NCI-H2107 treated with DMSO at 0.1 percent for 48 hours (cell line): ENCODE results near the gene TNP2.
A peak's percentile ranks its signal among the peaks of the same experiment; 100 is the strongest.

Source experiments
- DNase-seq: peaks from one replicate; lab custom pipeline; 2025; ENCODE audit not compliant: unreplicated experiment; lab: John Stamatoyannopoulos, UW

The TNP2 gene

DNA sequence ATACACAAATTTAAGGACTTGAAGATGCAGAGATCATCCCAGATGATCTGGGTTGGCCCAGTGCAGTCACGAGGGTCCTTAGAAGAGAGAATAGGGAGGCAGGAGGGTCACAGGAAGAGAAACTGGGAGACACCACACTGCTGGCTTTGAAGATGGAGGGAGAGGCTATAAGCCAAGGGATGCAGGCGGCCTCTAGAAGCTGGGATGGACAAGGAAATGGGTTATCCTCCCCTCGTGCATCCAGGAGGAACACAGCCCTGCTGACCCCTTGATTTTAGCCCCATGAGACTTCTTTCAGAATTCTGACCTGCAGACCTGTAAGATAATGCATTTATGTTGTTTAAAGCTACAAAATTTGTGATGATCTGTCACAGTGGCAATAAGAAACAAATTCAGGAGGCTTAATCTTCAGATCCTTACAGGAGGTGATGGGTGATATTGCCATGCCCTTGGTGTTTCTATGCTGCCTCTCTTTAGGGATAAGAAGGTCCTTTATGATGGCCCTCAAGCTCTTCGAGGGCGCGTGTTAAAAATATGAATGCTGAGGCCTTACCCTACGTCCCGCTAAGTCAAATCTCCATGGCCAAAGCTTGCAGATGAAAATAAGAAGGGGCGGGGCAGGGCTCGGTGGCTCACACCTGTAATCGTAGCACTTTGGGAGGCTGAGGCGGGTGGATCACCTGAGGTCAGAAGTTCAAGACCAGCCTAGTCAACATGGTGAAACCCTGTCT lies 8.6 kb upstream of the TNP2 start:
- no peak for DNase-seq

DNA sequence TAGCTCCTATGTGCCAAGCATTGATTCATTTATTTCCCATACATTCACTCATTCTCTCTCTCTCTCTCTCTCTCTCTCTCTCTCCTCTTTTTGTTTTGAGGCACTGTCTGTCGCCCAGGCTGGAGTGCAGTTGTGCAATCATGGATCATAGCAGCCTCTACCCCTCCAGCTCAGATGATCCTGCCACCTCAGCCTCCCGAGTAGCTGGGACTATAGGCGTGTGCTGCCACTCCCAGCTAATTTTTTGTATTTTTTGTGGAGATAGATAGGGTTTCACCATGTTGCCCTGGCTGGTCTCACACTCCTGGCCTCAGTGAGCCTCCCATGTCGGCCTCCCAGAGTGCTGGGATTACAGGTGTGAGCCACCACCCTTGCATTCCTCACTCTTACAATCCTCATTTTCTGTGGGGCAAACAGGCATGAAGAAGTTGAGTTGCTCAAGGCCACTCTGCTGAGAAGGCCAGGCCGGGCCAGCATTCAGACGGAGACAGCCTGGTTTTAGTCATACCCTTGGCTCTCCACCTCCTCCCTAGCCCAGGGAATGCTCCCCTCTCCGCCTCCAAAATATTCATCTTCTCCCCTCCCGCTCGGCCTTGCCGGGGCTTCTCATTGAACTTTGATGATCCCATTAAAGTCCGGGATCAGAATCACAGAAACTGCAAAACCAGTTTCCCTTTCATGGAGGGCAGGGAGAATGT lies 7.9 kb upstream of the TNP2 start:
- no peak for DNase-seq

DNA sequence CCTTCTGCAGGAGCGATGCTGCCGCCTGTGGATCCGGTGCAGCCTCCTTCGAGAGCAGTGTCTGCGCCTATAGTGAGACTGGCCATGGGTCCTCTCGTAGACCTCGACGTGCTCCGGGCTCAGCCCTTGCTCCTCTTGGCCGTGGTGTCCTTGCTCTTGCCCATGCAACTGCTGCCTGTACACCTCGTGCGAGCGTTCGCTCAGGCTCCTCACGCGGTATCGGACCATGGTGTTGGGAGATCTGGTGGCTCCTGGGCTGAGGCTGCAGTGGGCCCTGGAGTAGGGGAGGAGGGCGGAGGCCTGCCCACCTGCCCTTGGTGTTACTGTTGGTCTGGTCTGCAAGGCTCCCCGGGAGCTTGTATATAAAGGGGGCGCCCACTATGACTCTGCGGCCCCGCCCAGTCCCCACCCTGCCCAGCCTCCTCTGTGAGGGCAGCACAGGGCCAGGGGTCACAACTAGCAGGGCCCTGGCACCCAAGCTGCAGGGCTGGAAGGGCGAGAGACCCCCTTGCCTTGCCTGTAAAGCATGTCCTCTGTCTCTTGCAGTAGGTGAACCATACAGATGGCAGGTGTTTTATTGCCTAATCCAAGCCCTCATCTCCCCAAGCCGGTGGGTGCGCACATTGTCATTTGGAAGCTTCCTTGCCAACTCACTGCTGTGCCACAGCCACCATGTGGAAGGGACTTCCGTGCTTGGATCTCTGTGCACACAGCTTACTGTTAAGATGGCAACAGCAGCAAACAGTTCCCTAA lies 7.2 kb upstream of the TNP2 start, which contains the start of gene PRM2:
Gene PRM2, minus strand, starts transcription at position 338 of the 753 bp plus-strand sequence. Its CDS starts 110 bp downstream, at position 228.
- DNase-seq, result no peak

DNA sequence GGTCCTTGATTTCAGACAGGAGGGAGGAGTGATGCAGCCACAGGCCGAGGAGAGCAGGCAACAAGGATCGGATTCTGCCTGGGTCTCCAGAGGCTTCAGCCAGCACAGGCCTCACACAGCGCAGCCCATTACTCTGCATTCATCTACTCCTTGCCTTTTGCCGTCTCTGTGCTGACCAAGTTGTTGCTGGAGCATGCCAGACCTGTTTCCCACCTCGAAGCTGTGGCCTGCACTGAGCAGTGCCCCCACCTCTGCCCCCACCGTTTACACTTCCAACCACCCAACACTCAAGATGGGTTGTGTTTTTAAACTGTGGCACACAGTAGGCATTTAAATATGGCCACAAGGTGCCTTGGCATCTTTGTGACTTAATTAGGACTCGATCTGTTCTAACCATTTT lies 5.8 kb upstream of the TNP2 start:
- DNase-seq, result no peak

DNA sequence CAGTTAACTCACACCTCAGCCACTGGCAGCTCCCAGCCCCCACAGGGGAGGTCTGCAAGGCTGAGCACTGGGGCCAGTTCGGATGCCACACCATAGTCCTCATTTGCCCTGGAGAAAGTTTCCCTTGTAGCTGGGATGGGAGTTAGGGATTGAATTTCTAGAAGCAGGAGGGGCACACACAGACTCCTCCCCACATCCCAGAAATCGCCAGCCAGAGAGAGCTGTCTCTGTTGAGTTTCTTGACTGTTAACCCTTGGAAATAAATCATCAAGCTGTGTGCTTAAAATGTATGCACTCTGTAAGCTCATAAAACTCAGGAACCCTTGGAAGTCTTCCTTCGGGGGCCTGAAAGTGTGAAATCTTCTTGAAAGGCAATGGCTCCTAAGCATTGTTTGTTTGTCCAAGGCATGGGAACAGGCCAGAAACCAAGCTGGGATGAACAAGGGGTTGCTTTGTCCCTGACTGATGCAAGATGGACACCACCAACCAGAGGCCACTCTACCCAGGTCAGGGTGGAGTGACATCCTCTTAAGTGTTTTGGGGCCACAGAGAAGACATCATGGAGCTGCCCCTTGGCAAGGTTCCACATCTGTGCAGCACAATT lies 4.7 kb upstream of the TNP2 start:
- no peak for DNase-seq

DNA sequence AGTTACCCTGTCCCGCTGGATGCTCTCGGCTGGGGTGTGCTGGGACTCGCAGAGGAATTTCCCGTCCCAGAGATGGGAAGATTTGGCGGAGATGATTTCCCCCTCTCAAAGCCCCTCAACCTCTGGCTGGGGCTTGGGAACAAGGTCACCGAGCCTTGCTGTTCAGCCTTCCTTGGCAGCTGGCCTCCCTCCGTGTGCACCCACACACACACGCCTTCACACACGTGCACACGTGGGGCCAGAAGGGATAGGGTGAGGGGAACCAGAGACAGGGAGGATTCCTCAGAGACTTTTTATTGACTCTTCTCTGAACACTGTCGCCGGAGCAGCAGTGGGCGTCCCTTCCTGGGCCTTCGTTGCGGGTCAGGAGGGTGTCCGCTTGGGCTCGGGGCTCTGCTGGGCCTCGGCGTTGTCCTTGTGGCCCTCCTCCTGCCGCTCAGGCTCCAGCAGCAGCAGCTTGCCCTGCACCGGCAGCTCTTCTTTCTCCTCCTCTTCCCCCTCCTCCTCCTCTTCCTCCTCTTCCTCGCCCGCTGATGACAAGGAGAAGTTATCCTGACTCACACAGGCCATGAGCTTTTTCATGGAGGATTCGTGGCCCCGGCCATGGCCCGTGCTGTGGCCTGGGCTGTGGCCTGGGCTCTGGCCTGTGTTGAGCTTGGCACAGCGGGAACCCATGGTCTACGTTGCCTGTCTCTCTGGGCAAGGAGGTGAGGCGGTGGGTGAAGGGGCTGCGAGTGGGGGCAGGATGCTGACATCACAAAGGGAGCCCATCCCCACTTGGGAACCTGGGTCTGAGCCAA lies 4.0 kb upstream of the TNP2 start, which contains the start of gene PRM3:
Gene PRM3, minus strand, starts transcription at position 709 of the 800 bp plus-strand sequence. Its CDS starts 34 bp downstream, at position 675.
- DNase-seq, result no peak

DNA sequence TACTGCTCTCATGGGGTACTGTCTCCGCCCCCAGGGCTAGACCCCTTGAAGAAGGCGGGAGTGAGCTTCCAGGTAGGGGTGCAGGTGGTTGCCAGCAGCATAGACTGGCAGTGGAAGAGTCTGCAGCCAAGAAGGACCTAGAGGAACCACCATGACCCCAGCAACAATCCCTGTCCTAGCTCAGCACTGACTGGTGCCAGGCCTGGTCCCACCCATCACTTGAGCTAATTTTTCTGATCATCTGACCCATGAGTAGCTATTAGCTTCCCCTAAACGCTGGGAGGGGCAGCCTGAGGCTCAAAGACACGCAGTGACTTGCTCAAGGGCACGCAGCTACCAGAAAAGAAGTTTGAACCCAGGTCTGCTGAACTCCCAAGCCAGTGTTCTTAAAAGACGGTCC lies 3.4 kb upstream of the TNP2 start:
- no peak for DNase-seq

DNA sequence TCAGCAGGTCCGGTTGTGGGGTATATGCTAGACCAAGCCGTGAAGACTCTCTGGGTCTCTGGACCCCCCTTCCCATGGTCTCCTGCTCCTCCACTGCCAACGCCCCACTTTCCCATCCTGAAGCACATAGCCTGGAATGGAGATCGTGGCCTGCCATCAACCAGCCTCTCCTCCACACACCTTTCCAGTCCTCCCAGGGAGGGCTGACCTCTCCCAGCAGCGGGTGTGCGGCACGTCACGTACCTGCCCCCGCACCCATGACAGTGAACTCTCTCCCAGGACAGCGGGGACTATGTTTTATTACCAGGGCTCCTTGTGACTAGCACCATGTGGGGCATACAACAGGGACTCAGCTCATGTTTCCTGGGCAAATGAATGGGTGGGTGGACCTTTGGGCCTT lies 2.5 kb upstream of the TNP2 start:
- no peak for DNase-seq

DNA sequence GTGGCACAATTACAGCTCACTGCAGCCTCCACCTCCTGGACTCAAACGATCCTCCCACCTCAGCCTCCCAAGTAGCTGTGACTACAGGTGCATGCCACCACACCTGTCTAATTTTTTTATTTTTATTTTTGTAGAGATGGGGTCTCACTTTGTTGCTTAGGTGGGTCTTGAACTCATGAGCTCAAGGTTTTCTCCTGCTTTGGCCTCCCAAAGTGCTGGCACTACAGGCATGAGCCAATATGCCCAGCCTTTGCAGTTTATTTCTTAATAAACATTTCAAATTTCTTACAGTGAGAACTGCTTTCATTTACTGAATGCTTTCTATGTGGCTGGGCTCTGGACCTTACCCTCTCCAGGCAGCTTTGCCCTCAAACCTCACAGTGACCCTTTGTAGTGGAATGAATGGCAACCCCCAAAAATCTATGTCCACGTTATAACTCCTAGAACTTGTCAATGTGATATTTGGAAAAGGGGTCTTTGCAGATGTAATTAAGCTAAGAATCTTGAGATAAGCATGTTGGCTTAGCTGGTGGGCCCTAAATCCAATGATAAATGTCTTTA lies 1.6 kb upstream of the TNP2 start:
- no peak for DNase-seq

DNA sequence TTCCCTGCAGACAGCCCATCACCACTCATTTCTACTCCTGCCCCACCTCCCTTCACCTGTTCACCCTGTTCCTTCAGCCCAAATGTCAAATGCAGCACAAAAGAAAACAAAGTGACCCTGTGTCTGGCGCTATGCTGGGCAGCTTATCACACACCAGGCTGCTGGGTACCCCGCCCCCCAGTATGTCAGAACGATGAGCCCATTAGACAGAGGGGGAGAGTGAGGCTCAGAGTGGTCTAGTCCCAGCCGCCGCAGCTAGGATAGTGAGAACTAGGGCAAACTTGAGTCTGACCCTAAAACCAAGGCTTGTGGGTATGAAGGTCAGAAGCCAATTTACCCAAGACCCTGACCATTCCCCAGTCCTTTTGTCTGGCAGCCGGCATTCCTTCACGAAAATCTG lies 4.0 kb downstream of the TNP2 start:
- DNase-seq, result no peak

DNA sequence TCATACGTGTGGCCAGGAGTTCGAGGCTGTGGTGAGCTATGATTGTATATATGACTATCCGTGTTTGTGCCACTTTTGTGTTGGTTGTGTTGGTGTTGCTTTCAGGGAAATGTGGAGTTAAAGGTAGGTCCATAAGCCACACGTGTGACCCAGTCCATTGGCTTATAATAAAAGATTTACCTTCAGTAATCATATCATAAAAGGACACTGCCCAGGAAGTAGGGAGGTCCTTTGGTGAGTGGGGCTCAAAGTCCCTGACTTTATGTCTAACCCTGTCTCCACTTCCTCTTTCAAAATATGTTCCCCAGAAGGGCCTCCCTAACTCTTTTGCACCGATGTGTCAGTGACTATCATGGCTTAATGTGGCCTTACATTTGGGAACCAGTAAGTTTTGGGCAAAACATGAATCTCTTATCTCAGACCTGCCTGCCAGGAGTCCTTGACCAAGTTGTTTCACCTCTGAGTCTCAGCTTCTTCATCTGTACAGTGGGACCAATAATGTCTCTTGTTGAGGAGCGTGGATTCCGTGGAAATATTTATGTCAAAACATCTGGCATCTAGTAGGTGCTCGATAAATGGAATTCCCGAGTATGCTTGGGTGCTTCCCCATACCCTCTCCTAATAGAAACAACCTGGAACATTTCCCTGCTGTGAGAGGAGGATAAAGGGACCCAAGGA lies 4.8 kb downstream of the TNP2 start:
- no peak for DNase-seq

DNA sequence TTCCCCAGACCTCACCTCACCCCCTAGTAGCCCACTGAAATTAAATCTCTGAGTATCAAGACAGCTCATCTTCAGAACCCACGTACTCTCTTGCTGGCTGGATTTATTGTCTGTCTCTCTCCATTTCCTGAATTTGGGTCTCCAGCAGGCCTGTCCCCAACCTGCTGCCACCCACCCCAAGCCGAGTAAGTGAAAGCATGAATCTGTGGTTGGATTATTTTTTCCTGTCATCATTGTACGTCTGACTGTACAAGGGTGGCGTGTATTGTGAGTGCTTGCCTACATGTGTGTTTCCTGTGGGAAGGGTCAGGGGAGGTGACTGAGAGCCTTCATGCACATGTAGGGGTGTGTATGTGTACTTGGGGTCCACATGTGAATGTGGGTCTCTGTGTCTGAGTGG lies 5.4 kb downstream of the TNP2 start:
- no peak for DNase-seq

DNA sequence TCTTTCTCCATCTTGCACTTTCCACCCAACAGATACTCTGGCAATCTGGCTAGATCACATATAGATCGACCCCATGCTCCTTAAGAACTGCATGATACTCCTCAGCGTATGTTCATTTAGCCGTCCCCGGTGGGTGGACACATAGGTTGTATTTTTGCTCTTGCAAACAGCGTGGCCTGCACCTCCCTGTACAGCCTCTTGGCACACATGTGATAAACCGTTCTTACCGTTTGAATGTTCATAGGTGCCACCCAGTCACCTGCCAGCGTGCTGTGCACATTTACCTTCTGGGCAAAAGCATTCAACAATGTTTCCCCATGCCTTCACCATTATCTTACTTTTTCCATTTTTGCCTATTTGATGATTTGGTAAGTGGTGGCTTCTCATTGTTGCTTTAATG lies 6.2 kb downstream of the TNP2 start:
- DNase-seq, result no peak

DNA sequence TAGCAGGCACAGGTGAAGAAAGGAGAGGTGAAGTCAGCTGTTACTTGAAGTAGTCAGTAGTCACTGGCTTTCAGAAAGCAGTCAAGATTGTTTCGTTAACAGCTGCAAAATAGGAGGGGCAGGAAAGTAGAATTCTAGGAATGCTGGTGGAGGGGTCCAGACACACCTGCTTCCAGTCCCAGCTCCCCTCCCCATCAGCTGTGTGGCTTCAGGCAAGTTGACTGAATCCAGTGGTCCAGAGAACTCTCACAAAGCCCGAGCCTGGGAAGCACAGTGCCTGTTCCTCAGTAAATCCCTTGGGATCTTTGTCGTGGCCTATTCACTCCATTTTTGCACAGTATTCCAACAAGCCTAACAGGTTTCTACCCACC lies 8.5 kb downstream of the TNP2 start:
- DNase-seq, result no peak

DNA sequence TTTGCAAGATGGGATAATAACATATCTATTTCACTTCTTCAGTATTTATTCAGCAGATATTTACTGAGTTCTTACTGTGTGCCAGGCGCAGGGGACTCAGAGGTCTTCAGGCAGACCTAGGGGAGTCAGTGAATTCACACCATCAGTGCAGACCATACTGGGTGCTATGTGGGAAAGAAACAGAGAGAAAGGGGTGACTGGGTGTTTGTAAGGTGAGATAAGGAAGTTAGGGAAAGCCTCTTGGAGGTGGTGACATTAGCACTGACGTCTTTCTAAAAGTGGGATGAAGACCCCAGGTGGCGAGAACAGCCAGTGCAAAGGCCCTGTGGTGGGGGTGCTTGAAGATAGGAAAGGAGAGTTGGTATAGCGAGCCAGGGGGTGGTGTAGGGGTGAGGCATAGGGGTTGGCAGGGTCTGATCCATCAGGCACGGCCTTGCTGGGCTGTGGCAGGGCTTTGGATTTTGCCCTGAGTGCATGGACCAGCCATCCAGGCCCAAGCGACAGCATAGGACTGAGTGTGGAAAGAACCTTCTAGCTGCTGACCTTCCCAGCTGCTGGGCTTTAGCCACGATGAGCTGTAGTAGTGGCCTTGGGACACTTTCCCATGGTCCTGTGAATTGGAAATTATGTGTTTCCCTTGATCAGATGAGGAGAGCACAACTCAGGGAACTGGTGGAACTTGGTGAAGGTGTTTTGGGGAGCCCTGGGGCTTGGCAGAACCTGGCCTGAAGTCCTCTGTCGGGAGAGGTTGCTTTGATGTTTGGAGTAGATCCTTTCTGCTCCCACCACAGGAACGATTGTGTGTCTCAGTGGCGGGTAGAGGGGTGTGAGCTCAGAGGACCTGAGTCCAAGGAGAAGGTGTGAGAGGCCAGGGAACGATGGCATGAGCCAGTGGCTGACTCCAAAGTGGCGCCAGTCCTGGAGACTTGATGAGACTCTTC lies 9.2 kb downstream of the TNP2 start:
- DNase-seq, result no peak

DNA sequence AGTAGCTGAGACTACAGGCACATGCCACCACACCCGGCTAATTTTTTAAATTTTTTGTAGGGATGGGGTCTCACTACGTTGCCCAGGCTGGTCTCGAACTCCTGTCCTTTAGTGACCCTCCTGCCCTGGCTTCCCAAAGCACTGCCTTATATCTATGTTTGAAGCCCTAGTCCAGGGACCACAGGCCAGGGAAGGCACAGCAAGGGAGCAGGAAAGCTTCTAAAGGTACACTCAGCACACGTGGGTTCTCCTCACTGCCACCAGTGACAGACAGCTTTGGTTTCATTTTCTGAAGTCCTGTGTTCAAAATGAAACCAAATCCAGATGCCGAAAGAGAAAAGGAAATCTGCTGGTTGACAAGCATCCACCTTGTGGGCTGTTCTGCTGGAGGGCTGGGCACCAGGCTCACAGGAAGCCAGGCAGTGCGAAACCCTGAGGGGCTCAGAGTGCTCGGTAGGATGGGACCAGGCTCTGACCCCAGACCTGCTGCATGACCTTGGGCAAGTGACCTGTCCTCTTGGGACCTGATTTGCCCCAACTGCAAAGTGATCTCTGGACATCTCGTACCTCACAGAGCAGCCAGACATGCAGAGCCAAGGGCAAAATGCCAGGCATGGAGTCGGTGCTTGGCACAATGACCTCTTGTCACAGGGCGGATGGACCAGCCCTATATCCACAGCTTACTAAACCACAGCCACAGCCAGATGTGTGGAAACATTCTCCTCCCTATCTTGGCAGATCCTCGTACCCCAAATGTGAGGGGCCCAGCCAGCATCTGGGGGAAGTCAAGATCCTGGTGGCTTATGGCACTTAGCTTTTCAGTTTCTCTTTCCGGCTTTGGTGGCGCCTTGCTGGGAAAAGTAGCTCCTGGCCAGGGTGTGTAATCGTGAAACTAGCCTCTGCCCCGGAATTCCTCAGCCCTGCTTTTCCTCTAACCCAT lies 10.3 kb downstream of the TNP2 start:
- no peak for DNase-seq

DNA sequence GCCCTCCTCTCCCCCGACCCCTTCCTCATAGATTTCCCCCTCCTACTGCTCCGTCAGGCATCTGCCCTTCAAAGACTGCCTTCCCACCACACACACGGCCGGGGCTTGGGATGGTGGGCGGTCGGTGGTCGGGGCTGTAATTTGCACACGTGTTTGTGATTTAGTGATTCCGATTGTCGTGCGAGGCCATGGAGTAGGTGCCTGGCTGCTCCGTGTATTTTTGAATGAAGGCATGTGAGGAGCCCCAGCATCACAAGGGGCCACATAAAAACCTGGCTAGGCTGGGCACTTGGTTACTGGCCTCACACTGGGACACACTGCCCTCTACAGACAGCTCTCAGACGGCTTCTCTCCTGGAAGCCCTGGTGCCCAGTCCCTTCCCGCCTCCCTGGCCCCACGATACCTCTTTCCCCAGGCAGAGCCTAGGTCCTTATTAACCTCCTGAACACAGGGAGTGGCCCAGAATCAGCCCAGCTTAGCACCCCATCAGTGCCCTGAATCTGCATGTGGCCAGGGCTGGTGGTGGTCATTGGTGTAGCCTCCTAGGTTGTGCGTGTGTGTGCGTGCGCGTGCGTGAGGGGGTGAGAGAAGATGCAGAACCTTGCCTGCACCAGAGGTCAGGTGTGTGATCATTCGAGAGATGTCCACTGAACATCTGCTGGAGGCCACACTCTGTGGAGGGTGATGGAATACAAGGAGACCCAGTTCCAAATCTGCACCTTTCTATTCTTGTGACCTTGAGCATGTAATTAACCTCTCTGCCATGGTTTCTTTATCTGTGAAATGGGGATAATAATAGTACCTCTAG lies 11.8 kb downstream of the TNP2 start:
- peak; percentile 69 for DNase-seq
